Prostate gland (tissue), 2 donors: ENCODE data around the gene TNFRSF14. TPM values are rescaled to one million over a fixed set of nuclear protein-coding genes. Genes with fewer than 3 reads are reported as not detected.

ENCODE experiments used
- DNase-seq: peaks from one replicate; pipeline ENCODE4 v3.0.0-alpha.2; 2019; ENCODE audit warnings: low spot score
- H3K27ac ChIP-seq, 2 donors: fragments of 200-600 bp; sonication (generic); 2 replicates each; pipeline ENCODE4 v1.5.1; 2017 to 2019
- H3K27me3 ChIP-seq: fragments of 200-600 bp; sonication (generic); replicated peaks from 2 replicates; pipeline ENCODE4 v1.5.1; 2019; ENCODE audit not compliant: insufficient read depth
- H3K36me3 ChIP-seq, 2 donors: fragments of 200-600 bp; sonication (generic); 1 replicate in 1 of 2; 2 replicates in 1 of 2; pipeline versions ENCODE4 v1.5.1 to v1.8.1; 2017 to 2019
- H3K4me1 ChIP-seq: fragments of 200-600 bp; sonication (generic); replicated peaks from 2 replicates; pipeline ENCODE4 v1.5.1; 2019
- H3K4me3 ChIP-seq, 2 donors: fragments of 200-600 bp; sonication (generic); 2 replicates each; pipeline ENCODE4 v1.5.1; 2017 to 2019
- H3K9me3 ChIP-seq: fragments of 200-600 bp; sonication (generic); 2 replicates; pipeline ENCODE4 v1.5.1; 2017
- CTCF ChIP-seq, 4 experiments: fragments of 200-600 bp in 2 of 4; fragments of 450-650 bp in 2 of 4; sonication (generic) in 2 of 4; IDR thresholded peaks; 1 replicate in 3 of 4; 2 replicates in 1 of 4; pipeline ENCODE4 v1.5.1; 2016 to 2019; ENCODE audit warnings: antibody characterized with exemption in 4 of 4, mild to moderate bottlenecking in 2 of 4, moderate library complexity in 2 of 4
- POLR2A ChIP-seq: fragments of 450-650 bp; IDR thresholded peaks from one replicate; pipeline ENCODE4 v1.6.1; 2016; ENCODE audit warnings: antibody characterized with exemption, mild to moderate bottlenecking
- POLR2AphosphoS5 ChIP-seq: sonication (generic); formaldehyde crosslinking; IDR thresholded peaks from one replicate; pipeline ENCODE4 v1.6.1; 2017; ENCODE audit warnings: antibody characterized with exemption
- WGBS: methylation state at CpG from one replicate; pipeline ENCODE4 v1.1.5; 2018; 5-methylcytosine and 5-hydroxymethylcytosine counted together
- intact Hi-C: fragments of 100-400 bp; cut with DNase I; formaldehyde crosslinking; loops from one replicate; pipeline ENCODE4 v1.14.2; 2022
- total RNA-seq, 2 donors: library from RNA; depleted of rRNA; stranded (reverse); fragments of >200 nt; gene quantifications; one replicate each; pipeline ENCODE4 v1.1.0, GENCODE V29; 2016

Gene TNFRSF14
- total RNA-seq, 2 donors from 2014 or later: 83.3 to 105 TPM

- intact Hi-C loops: loop anchor here (5.0 to 10.0 kb wide), 2 partner anchors 54 to 393 kb away; partner anchors contain the start of gene FAAP20
- 88% methylated on average over 12 of the region's 19 CpGs for WGBS
Measured at GRCh38 chr1:2587860-2588571, 31.8 kb downstream of the TNFRSF14 start.

GRCh38 chr1:2588661-2589430 is 32.7 kb downstream of the TNFRSF14 start:
- Histone ChIP-seq H3K4me1 (peaks cover 25% of the 10 kb centered on the region), H3K36me3 (no peaks in the 10 kb centered on the region), H3K27me3 (no peaks in the 10 kb centered on the region), H3K4me3 (no peak overlapping the region), H3K27ac (no peak overlapping the region), H3K9me3 (no peaks in the 10 kb centered on the region)
- 88% methylated on average over 19 of the region's 23 CpGs for WGBS
- no peak for TF ChIP-seq POLR2A
- no peak for TF ChIP-seq POLR2AphosphoS5
- TF ChIP-seq CTCF (IDR thresholded peaks at IDR 0.05): no peak
- intact Hi-C loops: loop anchor here (5.0 to 10.0 kb wide), 2 partner anchors 53 to 394 kb away; partner anchors contain the start of gene FAAP20
- DNase-seq: no peak

More at GRCh38 chr1:2587860-2588571, 31.8 kb downstream of the TNFRSF14 start:
- Histone ChIP-seq H3K36me3 (no peaks in the 10 kb centered on the region), H3K4me1 (peaks cover 21% of the 10 kb centered on the region), H3K9me3 (no peaks in the 10 kb centered on the region), H3K27me3 (no peaks in the 10 kb centered on the region), H3K27ac (no peak overlapping the region), H3K4me3 (no peak overlapping the region)
- DNase-seq: no peak
- TF ChIP-seq CTCF (IDR thresholded peaks at IDR 0.05) (no peak), POLR2A (no peak), POLR2AphosphoS5 (no peak)

- intact Hi-C loops: loop anchor here (5.0 to 10.0 kb wide), 2 partner anchors 53 to 395 kb away; partner anchors contain the start of gene FAAP20
- no peak for DNase-seq
- Histone ChIP-seq H3K27me3 (no peaks in the 10 kb centered on the region), H3K4me1 (peaks cover 27% of the 10 kb centered on the region), H3K4me3 (no peak overlapping the region), H3K27ac (no peak overlapping the region), H3K9me3 (no peaks in the 10 kb centered on the region), H3K36me3 (no peaks in the 10 kb centered on the region)
- TF ChIP-seq CTCF (IDR thresholded peaks at IDR 0.05) (no peak), POLR2A (no peak), POLR2AphosphoS5 (no peak)
- WGBS: 90% methylated on average over 25 of the region's 25 CpGs
Measured at GRCh38 chr1:2589431-2590232, 33.5 kb downstream of the TNFRSF14 start.

GRCh38 chr1:2590233-2591141 is 34.3 kb downstream of the TNFRSF14 start:
- H3K27me3 ChIP-seq: no peaks in the 10 kb centered on the region
- H3K9me3 ChIP-seq: no peaks in the 10 kb centered on the region
- H3K4me3 ChIP-seq: no peak overlapping the region
- no peak for DNase-seq
- no peak overlapping the region for H3K27ac ChIP-seq
- no peaks in the 10 kb centered on the region for H3K36me3 ChIP-seq
- H3K4me1 ChIP-seq: peaks cover 19% of the 10 kb centered on the region
- intact Hi-C loops: no loop called here
- 96% methylated on average over 31 of the region's 31 CpGs for WGBS
- TF ChIP-seq CTCF (IDR thresholded peaks at IDR 0.05) (no peak), POLR2A (no peak), POLR2AphosphoS5 (no peak)
